K562 (cell line): ENCODE results near the gene PIP4K2A. TPM values are rescaled to one million over a fixed set of nuclear protein-coding genes. Genes with fewer than 3 reads are reported as not detected.

ENCODE experiments used
- ASH1L ChIP-seq: fragments of 450-650 bp; IDR thresholded peaks from 2 replicates; pipeline ENCODE4 v1.6.1; 2018; ENCODE audit warnings: borderline replicate concordance, mild to moderate bottlenecking, low read depth; ENCODE audit not compliant: partially characterized antibody
- CEBPG ChIP-seq, 3 experiments: fragments of 200-800 bp in 1 of 3; sonication (Bioruptor generic) in 1 of 3; sonication (generic) in 1 of 3; formaldehyde crosslinking in 1 of 3; IDR thresholded peaks in 2 of 3; conservative IDR thresholded peaks in 1 of 3; 2 replicates each; pipeline versions ENCODE4 v1.6.1 to v1.8.0; 2016 to 2022; ENCODE audit warnings: missing compliant biosample characterization in 2 of 3, missing genetic modification characterization in 2 of 3, mild to moderate bottlenecking in 1 of 3, missing genetic modification reagents in 1 of 3
- CREB1 ChIP-seq, 2 experiments: sonication (generic) in 1 of 2; formaldehyde crosslinking in 1 of 2; IDR thresholded peaks; 2 replicates each; pipeline versions ENCODE4 v1.6.1 to v1.8.0; 2012 to 2022; ENCODE audit warnings: inconsistent platforms in 1 of 2, mild to moderate bottlenecking in 1 of 2, missing genetic modification reagents in 1 of 2, moderate library complexity in 1 of 2
- CTBP1 ChIP-seq: fragments of 450-650 bp; IDR thresholded peaks from 2 replicates; pipeline ENCODE4 v1.6.1; 2016; ENCODE audit warnings: borderline replicate concordance
- ETV5 ChIP-seq: sonication (generic); formaldehyde crosslinking; IDR thresholded peaks from 2 replicates; pipeline ENCODE4 v1.4.0; 2020; ENCODE audit warnings: low read depth, mild to moderate bottlenecking, missing genetic modification reagents
- HCFC1 ChIP-seq: IDR thresholded peaks from 2 replicates; pipeline ENCODE4 v1.6.1; 2012; ENCODE audit warnings: low read depth, low read length, improper control_type of control experiment
- HDAC1 ChIP-seq, 2 experiments: fragments of 450-650 bp; IDR thresholded peaks; 2 replicates each; pipeline ENCODE4 v1.6.1; 2016 to 2017; ENCODE audit warnings: inconsistent platforms in 1 of 2, mild to moderate bottlenecking in 1 of 2, moderate library complexity in 1 of 2
- KAT8 ChIP-seq: fragments of 450-650 bp; IDR thresholded peaks from 2 replicates; pipeline ENCODE4 v1.6.1; 2016; ENCODE audit warnings: low read depth, mild to moderate bottlenecking
- SIN3A ChIP-seq, 2 experiments: fragments of 150-350 bp in 1 of 2; IDR thresholded peaks; 2 replicates each; pipeline ENCODE4 v1.6.1; 2011 to 2016; ENCODE audit warnings: borderline replicate concordance in 2 of 2, low read depth in 2 of 2, low read length in 2 of 2, mild to moderate bottlenecking in 2 of 2, moderate library complexity in 2 of 2; ENCODE audit not compliant: control insufficient read depth in 1 of 2
- TAF1 ChIP-seq: IDR thresholded peaks from 2 replicates; pipeline ENCODE4 v1.6.1; 2011; ENCODE audit warnings: mild to moderate bottlenecking, low read length, moderate library complexity; ENCODE audit not compliant: insufficient read depth, control insufficient read depth, severe bottlenecking; ENCODE audit errors: extremely low read depth
- ZNF165 ChIP-seq: fragments of 250-450 bp; sonication (Bioruptor Pico); IDR thresholded peaks from 2 replicates; pipeline ENCODE4 v1.4.0; 2020; ENCODE audit warnings: borderline replicate concordance
- polyA plus RNA-seq, 8 experiments: library from polyadenylated mRNA; depleted of rRNA in 4 of 8; stranded (reverse) in 5 of 8; unstranded in 3 of 8; fragments of >200 nt; fragmentation: Nextera tagmentation in 2 of 8; fragmentation: Illumina TruSeq in 1 of 8; extraction: Ambion mirVana in 2 of 8; extraction: Trizol in 1 of 8; gene quantifications; 2 replicates each; pipeline versions ENCODE4 v1.2.1 to v1.2.3, GENCODE V29; 2011 to 2014; ENCODE audit warnings: inconsistent platforms in 1 of 8, missing spikeins in 1 of 8
- total RNA-seq, 7 experiments: library from RNA; depleted of rRNA in 6 of 7; stranded (reverse); fragments of >200 nt in 6 of 7; fragmentation: Illumina TruSeq in 2 of 7; extraction: Trizol in 2 of 7; gene quantifications; 2 replicates each; pipeline versions ENCODE4 v1.2.1 to v1.2.3, GENCODE V29; 2011 to 2021; ENCODE audit warnings: low replicate concordance in 1 of 7
- TF ChIP-seq, protein P1 (sequence below): fragments of 450-650 bp; IDR thresholded peaks from 2 replicates; pipeline ENCODE4 v1.6.1; 2016; ENCODE audit warnings: low read depth
- TF ChIP-seq, protein P2 (sequence below): fragments of 250-450 bp; sonication (Bioruptor Pico); IDR thresholded peaks from 2 replicates; pipeline ENCODE4 v1.5.0; 2021; ENCODE audit warnings: mild to moderate bottlenecking, borderline replicate concordance

The PIP4K2A gene
- total and polyA plus RNA-seq, 9 of the 15 experiments (the other 6 are each of a cell fraction or from before 2014, with no cell fraction given), result 35.6 to 117 (median 71.9) TPM

DNA sequence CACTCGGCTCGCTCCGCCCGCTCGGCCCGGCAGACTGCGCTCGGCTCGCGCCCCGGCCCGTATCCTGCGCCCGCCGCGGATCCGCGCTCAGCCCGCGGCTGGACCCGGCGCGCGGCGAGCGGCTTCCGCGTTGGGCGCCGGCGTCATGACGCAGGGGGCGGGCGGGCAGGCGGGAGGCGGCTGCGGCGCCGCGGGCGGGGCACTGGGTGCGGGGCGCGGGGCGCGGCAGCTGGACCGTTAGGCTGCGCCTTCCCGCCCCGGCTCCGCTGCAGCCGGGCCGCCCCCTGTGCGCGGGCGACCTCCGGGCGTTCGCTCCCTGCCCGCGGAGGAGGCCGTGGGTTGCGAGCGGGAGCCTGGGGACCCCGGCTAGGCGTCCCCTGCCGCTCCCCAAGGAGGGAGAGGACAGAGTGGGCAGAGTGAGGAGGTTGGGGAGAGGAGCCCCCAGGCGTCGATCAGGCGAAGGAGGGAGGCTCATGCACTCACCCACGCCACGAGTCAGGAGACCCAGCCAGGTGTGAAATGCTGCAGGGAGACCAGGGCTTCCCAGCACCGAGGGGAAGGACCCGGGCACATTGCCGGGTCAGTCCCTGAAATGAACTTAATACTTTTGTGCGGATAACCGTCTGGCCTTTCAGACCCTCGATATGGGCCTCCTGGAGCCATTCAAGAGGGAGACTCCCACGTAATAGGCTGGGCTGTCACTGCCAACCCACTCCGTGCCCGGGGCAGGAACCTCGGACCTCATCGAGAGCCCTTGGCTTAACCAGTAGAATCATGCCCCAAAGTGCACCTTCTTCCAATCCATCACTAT, at the start of gene PIP4K2A (continued):
- TF ChIP-seq, protein P1, sequence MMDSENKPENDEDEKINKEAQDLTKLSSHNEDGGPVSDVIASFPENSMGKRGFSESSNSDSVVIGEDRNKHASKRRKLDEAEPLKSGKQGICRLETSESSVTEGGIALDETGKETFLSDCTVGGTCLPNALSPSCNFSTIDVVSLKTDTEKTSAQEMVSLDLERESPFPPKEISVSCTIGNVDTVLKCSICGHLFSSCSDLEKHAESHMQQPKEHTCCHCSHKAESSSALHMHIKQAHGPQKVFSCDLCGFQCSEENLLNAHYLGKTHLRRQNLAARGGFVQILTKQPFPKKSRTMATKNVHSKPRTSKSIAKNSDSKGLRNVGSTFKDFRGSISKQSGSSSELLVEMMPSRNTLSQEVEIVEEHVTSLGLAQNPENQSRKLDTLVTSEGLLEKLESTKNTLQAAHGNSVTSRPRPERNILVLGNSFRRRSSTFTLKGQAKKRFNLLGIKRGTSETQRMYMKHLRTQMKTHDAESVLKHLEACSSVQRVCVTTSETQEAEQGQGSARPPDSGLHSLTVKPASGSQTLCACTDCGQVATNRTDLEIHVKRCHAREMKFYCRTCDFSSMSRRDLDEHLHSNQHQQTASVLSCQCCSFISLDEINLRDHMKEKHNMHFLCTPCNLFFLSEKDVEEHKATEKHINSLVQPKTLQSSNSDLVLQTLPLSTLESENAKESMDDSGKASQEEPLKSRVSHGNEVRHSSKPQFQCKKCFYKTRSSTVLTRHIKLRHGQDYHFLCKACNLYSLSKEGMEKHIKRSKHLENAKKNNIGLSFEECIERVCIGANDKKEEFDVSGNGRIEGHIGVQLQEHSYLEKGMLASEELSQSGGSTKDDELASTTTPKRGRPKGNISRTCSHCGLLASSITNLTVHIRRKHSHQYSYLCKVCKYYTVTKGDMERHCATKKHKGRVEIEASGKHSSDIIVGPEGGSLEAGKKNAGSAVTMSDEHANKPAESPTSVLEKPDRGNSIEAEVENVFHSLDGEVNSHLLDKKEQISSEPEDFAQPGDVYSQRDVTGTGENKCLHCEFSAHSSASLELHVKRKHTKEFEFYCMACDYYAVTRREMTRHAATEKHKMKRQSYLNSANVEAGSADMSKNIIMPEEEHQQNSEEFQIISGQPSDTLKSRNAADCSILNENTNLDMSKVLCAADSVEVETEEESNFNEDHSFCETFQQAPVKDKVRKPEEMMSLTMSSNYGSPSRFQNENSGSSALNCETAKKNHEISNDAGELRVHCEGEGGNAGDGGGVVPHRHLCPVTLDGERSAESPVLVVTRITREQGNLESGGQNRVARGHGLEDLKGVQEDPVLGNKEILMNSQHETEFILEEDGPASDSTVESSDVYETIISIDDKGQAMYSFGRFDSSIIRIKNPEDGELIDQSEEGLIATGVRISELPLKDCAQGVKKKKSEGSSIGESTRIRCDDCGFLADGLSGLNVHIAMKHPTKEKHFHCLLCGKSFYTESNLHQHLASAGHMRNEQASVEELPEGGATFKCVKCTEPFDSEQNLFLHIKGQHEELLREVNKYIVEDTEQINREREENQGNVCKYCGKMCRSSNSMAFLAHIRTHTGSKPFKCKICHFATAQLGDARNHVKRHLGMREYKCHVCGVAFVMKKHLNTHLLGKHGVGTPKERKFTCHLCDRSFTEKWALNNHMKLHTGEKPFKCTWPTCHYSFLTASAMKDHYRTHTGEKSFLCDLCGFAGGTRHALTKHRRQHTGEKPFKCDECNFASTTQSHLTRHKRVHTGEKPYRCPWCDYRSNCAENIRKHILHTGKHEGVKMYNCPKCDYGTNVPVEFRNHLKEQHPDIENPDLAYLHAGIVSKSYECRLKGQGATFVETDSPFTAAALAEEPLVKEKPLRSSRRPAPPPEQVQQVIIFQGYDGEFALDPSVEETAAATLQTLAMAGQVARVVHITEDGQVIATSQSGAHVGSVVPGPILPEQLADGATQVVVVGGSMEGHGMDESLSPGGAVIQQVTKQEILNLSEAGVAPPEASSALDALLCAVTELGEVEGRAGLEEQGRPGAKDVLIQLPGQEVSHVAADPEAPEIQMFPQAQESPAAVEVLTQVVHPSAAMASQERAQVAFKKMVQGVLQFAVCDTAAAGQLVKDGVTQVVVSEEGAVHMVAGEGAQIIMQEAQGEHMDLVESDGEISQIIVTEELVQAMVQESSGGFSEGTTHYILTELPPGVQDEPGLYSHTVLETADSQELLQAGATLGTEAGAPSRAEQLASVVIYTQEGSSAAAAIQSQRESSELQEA, result no peak
- TF ChIP-seq, protein P2, sequence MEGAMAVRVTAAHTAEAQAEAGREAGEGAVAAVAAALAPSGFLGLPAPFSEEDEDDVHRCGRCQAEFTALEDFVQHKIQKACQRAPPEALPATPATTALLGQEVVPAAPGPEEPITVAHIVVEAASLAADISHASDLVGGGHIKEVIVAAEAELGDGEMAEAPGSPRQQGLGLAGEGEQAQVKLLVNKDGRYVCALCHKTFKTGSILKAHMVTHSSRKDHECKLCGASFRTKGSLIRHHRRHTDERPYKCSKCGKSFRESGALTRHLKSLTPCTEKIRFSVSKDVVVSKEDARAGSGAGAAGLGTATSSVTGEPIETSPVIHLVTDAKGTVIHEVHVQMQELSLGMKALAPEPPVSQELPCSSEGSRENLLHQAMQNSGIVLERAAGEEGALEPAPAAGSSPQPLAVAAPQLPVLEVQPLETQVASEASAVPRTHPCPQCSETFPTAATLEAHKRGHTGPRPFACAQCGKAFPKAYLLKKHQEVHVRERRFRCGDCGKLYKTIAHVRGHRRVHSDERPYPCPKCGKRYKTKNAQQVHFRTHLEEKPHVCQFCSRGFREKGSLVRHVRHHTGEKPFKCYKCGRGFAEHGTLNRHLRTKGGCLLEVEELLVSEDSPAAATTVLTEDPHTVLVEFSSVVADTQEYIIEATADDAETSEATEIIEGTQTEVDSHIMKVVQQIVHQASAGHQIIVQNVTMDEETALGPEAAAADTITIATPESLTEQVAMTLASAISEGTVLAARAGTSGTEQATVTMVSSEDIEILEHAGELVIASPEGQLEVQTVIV (CRISPR knock-in tag), result no peak
- no peak for TF ChIP-seq KAT8
- peak; percentile 86 for TF ChIP-seq CREB1 (IDR thresholded peaks at IDR 0.05)
- TF ChIP-seq CREB1 (CRISPR knock-in tag; IDR thresholded peaks at IDR 0.05), result peak; percentile 59; the same call in 1 of the 2 replicates
- TF ChIP-seq TAF1, result peak; percentile 84
- TF ChIP-seq CTBP1, result peak; percentile 58
- TF ChIP-seq HCFC1, result no peak
- no peak for TF ChIP-seq ZNF165
- no peak for TF ChIP-seq CEBPG (CRISPR knock-in tag; IDR thresholded peaks at IDR 0.05)
- no peak for TF ChIP-seq CEBPG (tag; conservative IDR thresholded peaks at IDR 0.05 in 1 of 2, IDR thresholded peaks at IDR 0.05 in 1 of 2)
- TF ChIP-seq ASH1L, result peak; percentile 23
- peak in 1 of 2 experiments; percentile 81; a peak in 1 of 4 replicates for TF ChIP-seq SIN3A (IDR thresholded peaks at IDR 0.05; ENCODE audit: borderline replicate concordance in 2 of 2, control insufficient read depth in 1 of 2, low read depth in 2 of 2, low read length in 2 of 2)
- no peak for TF ChIP-seq ETV5 (CRISPR knock-in tag)
- peak in 1 of 2 experiments; percentile 29; a peak in 1 of 4 replicates for TF ChIP-seq HDAC1 (IDR thresholded peaks at IDR 0.05)
